ENCODE results near the gene PLCB2.

DNA sequence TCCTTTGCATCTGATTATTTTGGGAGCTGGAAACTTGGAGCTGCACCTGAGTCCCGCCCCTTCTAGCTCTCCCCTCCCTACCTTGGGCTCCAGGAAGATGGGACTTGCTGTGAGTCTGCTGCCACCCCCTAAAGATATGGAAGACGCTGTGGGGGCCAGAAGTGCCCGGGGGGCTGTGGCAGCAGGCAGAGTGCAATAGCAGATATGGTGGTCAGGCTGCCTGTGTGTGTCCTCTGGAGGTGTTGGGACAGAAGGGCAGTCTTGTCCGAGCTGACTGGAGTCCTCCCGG, 68.4 kb downstream of the PLCB2 start:
- TF ChIP-seq POLR2A (IDR thresholded peaks at IDR 0.05; ENCODE audit: low read length), result no peak
- no peak for TF ChIP-seq GATA1 (IDR thresholded peaks at IDR 0.05; ENCODE audit: low read depth, low read length)

All from erythroblast (primary cell).